DND-41 (cell line): Measurements from ENCODE around the gene RRP15.

ENCODE experiments used
- EZH2 ChIP-seq: IDR thresholded peaks from 3 replicates; pipeline ENCODE4 v1.6.1; 2012; ENCODE audit warnings: borderline replicate concordance, low read depth, mild to moderate bottlenecking, moderate library complexity, low read length, inconsistent platforms; ENCODE audit not compliant: severe bottlenecking
- TF ChIP-seq, protein P1 (sequence below): IDR thresholded peaks from 2 replicates; pipeline ENCODE4 v1.5.1; 2012; ENCODE audit warnings: borderline replicate concordance, low read length, moderate library complexity, mild to moderate bottlenecking; ENCODE audit not compliant: poor library complexity, severe bottlenecking; ENCODE audit errors: extremely low read depth

DNA sequence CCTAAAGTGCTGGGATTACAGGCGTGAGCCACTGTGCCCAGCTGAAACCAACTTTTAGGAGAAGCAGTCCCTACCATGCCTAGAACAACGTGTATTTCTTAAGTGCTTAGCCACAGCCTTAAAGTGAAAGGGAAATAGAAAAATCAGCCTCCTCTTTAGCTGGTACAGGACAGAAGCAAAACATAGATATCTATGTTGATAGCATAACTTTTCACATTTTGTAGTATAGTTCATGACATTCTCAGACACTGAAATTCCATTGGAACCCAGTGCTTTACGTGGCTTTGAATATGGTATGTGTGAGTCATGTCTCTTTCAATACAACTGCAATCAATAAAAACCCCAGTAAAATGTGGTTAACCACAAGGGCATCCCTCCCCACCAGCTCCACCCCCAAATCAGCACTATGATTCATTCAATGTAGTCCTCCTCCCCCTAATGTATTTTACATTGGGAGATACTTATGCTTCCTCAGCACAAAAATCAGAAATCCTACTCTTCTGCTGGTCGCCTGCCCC is 92.1 kb downstream of the RRP15 start:
- TF ChIP-seq, protein P1, sequence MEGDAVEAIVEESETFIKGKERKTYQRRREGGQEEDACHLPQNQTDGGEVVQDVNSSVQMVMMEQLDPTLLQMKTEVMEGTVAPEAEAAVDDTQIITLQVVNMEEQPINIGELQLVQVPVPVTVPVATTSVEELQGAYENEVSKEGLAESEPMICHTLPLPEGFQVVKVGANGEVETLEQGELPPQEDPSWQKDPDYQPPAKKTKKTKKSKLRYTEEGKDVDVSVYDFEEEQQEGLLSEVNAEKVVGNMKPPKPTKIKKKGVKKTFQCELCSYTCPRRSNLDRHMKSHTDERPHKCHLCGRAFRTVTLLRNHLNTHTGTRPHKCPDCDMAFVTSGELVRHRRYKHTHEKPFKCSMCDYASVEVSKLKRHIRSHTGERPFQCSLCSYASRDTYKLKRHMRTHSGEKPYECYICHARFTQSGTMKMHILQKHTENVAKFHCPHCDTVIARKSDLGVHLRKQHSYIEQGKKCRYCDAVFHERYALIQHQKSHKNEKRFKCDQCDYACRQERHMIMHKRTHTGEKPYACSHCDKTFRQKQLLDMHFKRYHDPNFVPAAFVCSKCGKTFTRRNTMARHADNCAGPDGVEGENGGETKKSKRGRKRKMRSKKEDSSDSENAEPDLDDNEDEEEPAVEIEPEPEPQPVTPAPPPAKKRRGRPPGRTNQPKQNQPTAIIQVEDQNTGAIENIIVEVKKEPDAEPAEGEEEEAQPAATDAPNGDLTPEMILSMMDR = no peak
- no peak for TF ChIP-seq EZH2
